ENCODE data around the gene KNCN. TPM values are rescaled to one million over a fixed set of nuclear protein-coding genes. Genes with fewer than 3 reads are reported as not detected.

The KNCN gene
- total RNA-seq, 2 donors from 2014 or later: not detected

DNA sequence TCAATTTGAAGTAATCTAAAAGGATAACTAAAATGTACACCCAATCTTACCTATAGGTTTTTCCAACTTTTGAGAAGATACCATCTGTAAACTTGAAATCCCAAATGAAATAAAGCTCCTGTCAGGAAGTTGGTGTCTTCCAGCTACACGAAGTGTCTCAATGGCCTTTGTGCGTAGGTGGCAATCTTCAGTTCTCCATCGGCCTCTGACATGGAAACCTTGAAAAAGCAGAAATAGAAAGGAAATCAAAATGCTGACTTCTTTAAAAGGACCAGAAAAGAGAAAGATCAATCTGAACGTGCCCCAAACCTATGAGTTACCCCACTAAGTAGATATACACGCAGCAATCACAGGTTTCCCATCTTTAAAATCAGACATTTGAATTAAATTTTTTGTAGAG is 42.6 kb upstream of the KNCN start:
- no peak for DNase-seq (ENCODE audit: low spot score)
- Histone ChIP-seq H3K9me3 (no peaks in the 10 kb centered on the region), H3K27ac (peak overlapping the region; percentile 17 to 52), H3K4me1 (peaks cover 0 to 15% of the 10 kb centered on the region in 2 donors), H3K36me3 (peaks cover 47% of the 10 kb centered on the region), H3K4me3 (no peak overlapping the region), H3K27me3 (no peaks in the 10 kb centered on the region)
- TF ChIP-seq, protein P1, sequence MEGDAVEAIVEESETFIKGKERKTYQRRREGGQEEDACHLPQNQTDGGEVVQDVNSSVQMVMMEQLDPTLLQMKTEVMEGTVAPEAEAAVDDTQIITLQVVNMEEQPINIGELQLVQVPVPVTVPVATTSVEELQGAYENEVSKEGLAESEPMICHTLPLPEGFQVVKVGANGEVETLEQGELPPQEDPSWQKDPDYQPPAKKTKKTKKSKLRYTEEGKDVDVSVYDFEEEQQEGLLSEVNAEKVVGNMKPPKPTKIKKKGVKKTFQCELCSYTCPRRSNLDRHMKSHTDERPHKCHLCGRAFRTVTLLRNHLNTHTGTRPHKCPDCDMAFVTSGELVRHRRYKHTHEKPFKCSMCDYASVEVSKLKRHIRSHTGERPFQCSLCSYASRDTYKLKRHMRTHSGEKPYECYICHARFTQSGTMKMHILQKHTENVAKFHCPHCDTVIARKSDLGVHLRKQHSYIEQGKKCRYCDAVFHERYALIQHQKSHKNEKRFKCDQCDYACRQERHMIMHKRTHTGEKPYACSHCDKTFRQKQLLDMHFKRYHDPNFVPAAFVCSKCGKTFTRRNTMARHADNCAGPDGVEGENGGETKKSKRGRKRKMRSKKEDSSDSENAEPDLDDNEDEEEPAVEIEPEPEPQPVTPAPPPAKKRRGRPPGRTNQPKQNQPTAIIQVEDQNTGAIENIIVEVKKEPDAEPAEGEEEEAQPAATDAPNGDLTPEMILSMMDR (IDR thresholded peaks at IDR 0.05): no peak

DNA sequence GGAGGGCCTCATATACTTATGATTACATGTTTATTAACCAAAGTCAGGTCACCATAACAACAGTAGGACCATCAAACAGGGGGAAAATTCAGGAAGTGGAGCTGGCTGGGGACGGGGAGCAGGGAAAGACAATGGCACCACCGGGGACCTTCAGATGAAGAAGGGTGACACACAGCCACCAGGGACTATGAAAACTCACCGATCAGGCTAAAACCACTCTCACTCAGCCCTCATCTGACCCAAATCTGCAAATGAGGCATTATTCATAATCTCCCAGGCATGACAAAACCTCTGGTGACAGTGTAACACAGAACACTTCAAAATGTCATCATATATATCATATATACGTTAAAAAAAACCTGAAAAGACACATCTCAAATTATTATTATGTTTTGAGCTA is 41.4 kb upstream of the KNCN start:
- DNase-seq (ENCODE audit: low spot score): no peak
- H3K36me3 ChIP-seq: peaks cover 52% of the 10 kb centered on the region
- TF ChIP-seq, protein P1 (IDR thresholded peaks at IDR 0.05): no peak
- H3K27me3 ChIP-seq: no peaks in the 10 kb centered on the region
- H3K27ac ChIP-seq: no peak overlapping the region
- no peak overlapping the region for H3K4me3 ChIP-seq
- peaks cover 0 to 13% of the 10 kb centered on the region in 2 donors for H3K4me1 ChIP-seq
- H3K9me3 ChIP-seq: no peaks in the 10 kb centered on the region

DNA sequence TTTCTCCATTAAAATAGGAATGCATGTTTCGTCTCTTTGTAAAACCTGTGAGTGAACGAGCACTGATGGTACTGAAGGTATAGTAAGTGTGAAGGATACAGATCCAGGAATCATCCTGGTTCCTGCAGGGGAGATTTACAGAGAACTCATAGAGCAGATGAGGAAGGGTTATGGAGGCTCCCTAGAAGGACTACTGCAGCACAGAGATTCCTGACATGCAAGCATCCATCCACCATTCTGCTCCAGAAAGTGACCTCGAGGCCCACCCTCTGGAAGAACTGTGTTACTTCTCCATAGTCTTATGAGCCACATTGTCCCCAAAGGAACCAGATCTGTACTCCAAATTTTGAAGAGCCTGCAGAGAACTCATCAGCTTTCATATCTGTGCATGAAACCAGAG is 38.1 kb upstream of the KNCN start:
- TF ChIP-seq, protein P1 (IDR thresholded peaks at IDR 0.05): no peak
- Histone ChIP-seq H3K4me3 (no peak overlapping the region), H3K4me1 (no peaks in the 10 kb centered on the region), H3K9me3 (no peaks in the 10 kb centered on the region), H3K27me3 (no peaks in the 10 kb centered on the region), H3K27ac (no peak overlapping the region), H3K36me3 (peaks cover 65% of the 10 kb centered on the region)
- no peak for DNase-seq (ENCODE audit: low spot score)

DNA sequence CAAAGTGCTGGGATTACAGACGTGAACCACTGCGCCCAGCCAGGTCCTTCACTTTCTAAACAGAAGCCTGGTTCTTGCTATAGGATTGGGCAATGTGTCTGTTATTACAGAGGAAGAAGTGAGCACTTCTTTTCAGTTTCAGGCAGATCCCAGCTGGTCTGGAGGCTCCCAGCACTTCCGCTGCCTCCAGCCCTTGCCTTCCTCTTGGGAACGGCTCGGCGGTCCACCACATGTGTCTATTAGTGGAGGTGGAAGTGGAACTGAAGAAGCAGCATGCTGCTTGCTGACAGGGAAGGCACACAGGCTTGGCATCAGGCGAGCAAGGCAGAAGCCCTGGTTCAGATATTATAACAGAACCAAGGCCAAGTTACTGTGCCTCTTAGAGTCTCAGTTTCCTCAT is 35.6 kb upstream of the KNCN start:
- TF ChIP-seq, protein P1 (IDR thresholded peaks at IDR 0.05): no peak
- Histone ChIP-seq H3K27ac (no peak overlapping the region), H3K4me1 (no peaks in the 10 kb centered on the region), H3K9me3 (no peaks in the 10 kb centered on the region), H3K27me3 (no peaks in the 10 kb centered on the region), H3K4me3 (no peak overlapping the region), H3K36me3 (peaks cover 71% of the 10 kb centered on the region)
- no peak for DNase-seq (ENCODE audit: low spot score)

DNA sequence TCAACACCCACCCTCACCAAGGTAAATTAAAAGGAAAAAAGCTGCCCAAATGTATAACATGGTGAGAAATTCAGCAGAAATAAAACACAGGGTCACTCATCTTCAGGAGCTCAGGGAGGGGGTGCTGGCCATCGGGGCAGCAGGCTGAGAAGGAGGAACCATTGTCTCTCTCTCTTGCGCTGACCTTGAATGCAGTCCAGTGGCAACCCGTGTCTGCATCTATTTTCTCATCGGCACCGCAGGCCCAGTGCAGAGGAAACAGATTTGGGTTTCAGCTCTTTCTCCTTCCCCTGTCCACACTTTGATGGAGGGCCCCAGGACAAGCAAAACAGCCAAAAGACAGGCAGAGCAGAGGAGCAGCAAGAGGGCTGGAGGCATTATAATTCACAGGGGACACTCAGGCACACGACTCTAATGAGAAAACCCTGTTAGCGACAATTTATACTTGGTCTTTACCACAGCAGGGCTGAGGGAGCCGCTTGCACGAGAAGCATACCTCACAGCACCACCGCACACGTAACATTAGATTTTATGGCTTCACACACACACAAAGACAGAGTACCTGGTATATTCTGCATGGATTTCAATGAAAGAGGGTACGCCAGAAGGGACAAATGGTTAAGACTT is 34.0 kb upstream of the KNCN start:
- Histone ChIP-seq H3K27me3 (no peaks in the 10 kb centered on the region), H3K4me3 (no peak overlapping the region), H3K9me3 (no peaks in the 10 kb centered on the region), H3K36me3 (peaks cover 67% of the 10 kb centered on the region), H3K4me1 (no peaks in the 10 kb centered on the region), H3K27ac (no peak overlapping the region)
- no peak for DNase-seq (ENCODE audit: low spot score)
- TF ChIP-seq, protein P1 (IDR thresholded peaks at IDR 0.05): no peak

DNA sequence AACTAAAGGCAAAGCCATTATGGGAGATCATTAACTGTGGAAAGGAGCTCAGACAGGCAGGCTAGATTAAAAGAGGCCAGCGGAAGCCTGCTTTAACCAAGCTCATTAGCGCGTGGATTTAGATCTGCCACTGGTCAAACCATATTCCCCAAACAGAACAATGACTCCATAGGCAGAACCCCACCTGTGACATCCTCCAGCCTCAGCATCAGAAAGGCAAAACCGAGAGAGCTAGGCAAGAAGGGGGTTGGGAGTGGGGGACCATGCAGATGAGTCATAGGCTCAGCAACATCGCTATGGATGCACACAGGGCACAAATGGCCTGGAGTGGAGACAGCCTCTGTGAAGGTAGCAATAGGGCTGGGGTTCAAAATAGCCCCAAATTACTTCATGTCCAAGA is 32.0 kb upstream of the KNCN start:
- Histone ChIP-seq H3K27me3 (no peaks in the 10 kb centered on the region), H3K36me3 (peaks cover 65% of the 10 kb centered on the region), H3K4me1 (no peaks in the 10 kb centered on the region), H3K4me3 (no peak overlapping the region), H3K27ac (no peak overlapping the region), H3K9me3 (no peaks in the 10 kb centered on the region)
- DNase-seq (ENCODE audit: low spot score): no peak
- TF ChIP-seq, protein P1 (IDR thresholded peaks at IDR 0.05): no peak

Data from right atrium auricular region (tissue), 2 donors.